Transverse colon (tissue), 4 donors: ENCODE data around the gene TMOD3.

ENCODE experiments used
- CTCF ChIP-seq, 5 experiments: fragments of 200-600 bp in 3 of 5; fragments of 450-650 bp in 2 of 5; sonication (generic) in 3 of 5; IDR thresholded peaks; 1 replicate in 2 of 5; 2 replicates in 3 of 5; pipeline ENCODE4 v1.5.1; 2016 to 2017; ENCODE audit warnings: antibody characterized with exemption in 5 of 5, inconsistent platforms in 3 of 5, mild to moderate bottlenecking in 2 of 5, moderate library complexity in 1 of 5
- EP300 ChIP-seq: sonication (generic); formaldehyde crosslinking; IDR thresholded peaks from one replicate; pipeline ENCODE4 v1.6.1; 2017; ENCODE audit warnings: antibody characterized with exemption, low read depth
- POLR2A ChIP-seq: fragments of 450-650 bp; IDR thresholded peaks from one replicate; pipeline ENCODE4 v1.6.1; 2016; ENCODE audit warnings: antibody characterized with exemption, mild to moderate bottlenecking, moderate library complexity
- POLR2AphosphoS5 ChIP-seq, 3 donors: sonication (generic); formaldehyde crosslinking; IDR thresholded peaks; one replicate each; pipeline ENCODE4 v1.6.1; 2016; ENCODE audit warnings: antibody characterized with exemption in 3 of 3

- no peak for TF ChIP-seq CTCF (IDR thresholded peaks at IDR 0.05)
- no peak for TF ChIP-seq POLR2A
- TF ChIP-seq EP300, result no peak
- no peak for TF ChIP-seq POLR2AphosphoS5 (IDR thresholded peaks at IDR 0.05)
Measured at GRCh38 chr15:51865317-51865716, 35.9 kb downstream of the TMOD3 start.
